Activated naive CD4-positive, alpha-beta T cell treated with anti-CD3 and anti-CD28 coated beads for 36 hours (primary cell): ENCODE data around the gene TMEM35B. TPM values are rescaled to one million over a fixed set of nuclear protein-coding genes. Genes with fewer than 3 reads are reported as not detected.
"Not testable (repeated sequence)": the region's sequence is repeated elsewhere in the genome, so short reads cannot be mapped to it uniquely, and the experiment has no call there.

ENCODE experiments used
- CTCF ChIA-PET: fragments of 350-600 bp; sonication (Branson Sonifier 250); formaldehyde crosslinking; loops from one replicate; lab custom pipeline; 2021; ENCODE audit warnings: antibody characterized with exemption; lab: Charles Lee
- DNase-seq: peaks from one replicate; pipeline ENCODE4 v3.0.0-alpha.2; 2020
- H3K27ac Mint-ChIP-seq: one replicate; pipeline ENCODE4 v1.8.0; 2021; ENCODE audit warnings: mild to moderate bottlenecking, mixed read lengths
- H3K27me3 Mint-ChIP-seq: one replicate; pipeline ENCODE4 v1.8.0; 2021; ENCODE audit warnings: low read depth, mixed read lengths
- H3K36me3 Mint-ChIP-seq: one replicate; pipeline ENCODE4 v1.8.0; 2021; ENCODE audit warnings: low read depth, mixed read lengths
- H3K4me1 Mint-ChIP-seq: one replicate; pipeline ENCODE4 v1.8.0; 2021; ENCODE audit warnings: low read depth, mixed read lengths
- H3K4me3 Mint-ChIP-seq: one replicate; pipeline ENCODE4 v1.8.0; 2021; ENCODE audit warnings: mild to moderate bottlenecking, moderate library complexity, mixed read lengths
- H3K9me3 Mint-ChIP-seq: one replicate; pipeline ENCODE4 v1.8.0; 2021; ENCODE audit warnings: mixed read lengths
- intact Hi-C: fragments of 100-400 bp; cut with micrococcal nuclease; formaldehyde crosslinking; loops from one replicate; pipeline ENCODE4 v1.15.1; 2023
- total RNA-seq, 2 experiments: library from RNA; stranded (reverse); gene quantifications; one replicate each; pipeline ENCODE4 v1.2.3, GENCODE V29; 2021

Gene TMEM35B
- total RNA-seq, 2 experiments from 2014 or later: 18.2 to 19.9 TPM

DNA sequence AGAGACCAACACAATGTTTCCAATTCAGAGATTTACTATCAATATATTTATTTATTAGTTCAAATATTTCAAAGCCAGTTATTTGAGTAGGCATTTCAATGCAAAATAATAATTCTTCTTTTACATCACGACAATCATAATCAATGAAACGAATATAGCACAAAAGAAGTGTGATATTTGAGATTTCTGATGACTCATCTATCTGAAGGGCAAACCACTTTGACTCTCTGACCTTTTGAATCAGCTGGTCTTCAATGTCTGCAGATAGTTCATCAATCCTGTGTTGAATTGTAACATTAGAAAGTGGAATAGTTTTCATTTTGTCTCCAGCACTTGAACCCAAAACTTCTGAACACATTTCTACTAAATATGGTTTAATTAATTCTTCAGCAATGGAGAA lies 3.0 kb upstream of the TMEM35B start:
- Mint-ChIP-seq H3K27me3 (no peaks in the 10 kb centered on the region), H3K9me3 (no peaks in the 10 kb centered on the region), H3K36me3 (peaks cover 4% of the 10 kb centered on the region), H3K27ac (no peak overlapping the region), H3K4me1 (peaks cover 28% of the 10 kb centered on the region), H3K4me3 (no peak overlapping the region)
- intact Hi-C loops: loop anchor here (5.0 kb wide), 2 partner anchors 126 to 204 kb away; partner anchors contain the start of gene SFPQ
- CTCF ChIA-PET: no interaction called here
- no peak for DNase-seq

DNA sequence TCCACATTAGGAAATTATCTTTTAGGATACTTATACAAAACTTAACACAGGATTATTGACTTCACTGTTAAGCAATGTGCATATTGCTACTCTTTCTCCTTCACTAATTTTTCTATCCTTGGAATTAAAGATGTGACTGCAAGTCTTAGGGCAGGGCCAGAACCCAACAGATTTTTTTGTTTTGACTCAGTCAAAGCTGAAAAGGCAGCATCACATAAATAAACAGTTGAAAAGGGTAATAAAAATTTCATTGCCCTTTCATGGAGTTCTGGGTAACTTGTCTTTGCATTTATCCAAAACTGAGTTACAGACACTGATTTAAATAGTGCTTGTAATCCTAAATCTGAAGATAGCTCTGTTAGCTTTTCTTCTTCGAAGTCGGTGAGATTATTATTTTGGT lies 1.9 kb upstream of the TMEM35B start:
- Mint-ChIP-seq H3K4me3 (no peak overlapping the region), H3K27ac (no peak overlapping the region), H3K27me3 (no peaks in the 10 kb centered on the region), H3K9me3 (no peaks in the 10 kb centered on the region), H3K36me3 (peaks cover 6% of the 10 kb centered on the region), H3K4me1 (peaks cover 36% of the 10 kb centered on the region)
- DNase-seq: no peak
- CTCF ChIA-PET: interaction anchor here (1.1 kb wide), 2 partner anchors 44 to 45 kb away, joined by 3 to 5 read pairs; partner anchors contain the start of gene ZMYM6
- intact Hi-C loops: loop anchor here (5.0 kb wide), 2 partner anchors 125 to 205 kb away; partner anchors contain the start of gene SFPQ

DNA sequence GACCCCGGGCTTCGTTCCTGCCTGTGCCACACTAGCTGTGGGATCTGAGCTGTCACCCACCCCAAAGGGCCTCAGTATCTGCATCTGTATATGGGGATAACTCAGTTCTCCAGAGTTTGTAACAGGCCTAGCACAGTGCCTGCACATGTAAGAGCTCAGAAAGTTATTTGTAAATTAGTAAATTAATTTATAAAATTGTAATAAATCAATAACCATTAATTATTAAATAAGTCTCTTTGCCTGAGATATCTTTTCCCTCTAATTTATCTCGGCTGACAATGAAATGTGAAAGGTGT lies 410 bp upstream of the TMEM35B start:
- peak overlapping the region; percentile 90 for H3K27ac Mint-ChIP-seq

GRCh38 chr1:34984435-34984792 lies 733 bp downstream of the TMEM35B start:
- peaks cover 9% of the 10 kb centered on the region for H3K36me3 Mint-ChIP-seq
- H3K4me1 Mint-ChIP-seq: peaks cover 50% of the 10 kb centered on the region
- peak overlapping the region; percentile 93 for H3K27ac Mint-ChIP-seq
- no peaks in the 10 kb centered on the region for H3K9me3 Mint-ChIP-seq
- CTCF ChIA-PET: interaction anchor here (0.6 to 2.1 kb wide), 3 partner anchors 63 to 132 kb away, joined by 4 to 10 read pairs (median 7); no protein-coding TSS in a partner anchor
- no peak for DNase-seq
- H3K4me3 Mint-ChIP-seq: peak overlapping the region; percentile 97
- intact Hi-C loops: loop anchor here (2.0 kb wide), 2 partner anchors 46 to 94 kb away; partner anchors contain the start of genes ZMYM1 and ZMYM6
- H3K27me3 Mint-ChIP-seq: no peaks in the 10 kb centered on the region

More for the DNA sequence above, 410 bp upstream of the TMEM35B start:
- intact Hi-C loops: loop anchor here (2.0 to 5.0 kb wide), 4 partner anchors 45 to 207 kb away; partner anchors contain the start of genes SFPQ, ZMYM1 and ZMYM6
- CTCF ChIA-PET: interaction anchor here (0.9 to 2.1 kb wide), 3 partner anchors 119 to 199 kb away, joined by 3 to 10 read pairs (median 7); no protein-coding TSS in a partner anchor
- H3K27me3 Mint-ChIP-seq, DNase-seq, H3K36me3 Mint-ChIP-seq, H3K9me3 Mint-ChIP-seq: not testable (repeated sequence)
- H3K4me1 Mint-ChIP-seq: peaks cover 47% of the 10 kb centered on the region
- peak overlapping the region; percentile 97 for H3K4me3 Mint-ChIP-seq

GRCh38 chr1:34983700-34984355 lies 1.3 kb downstream of the TMEM35B start:
- CTCF ChIA-PET: interaction anchor here (0.6 to 2.1 kb wide), 2 partner anchors 64 to 117 kb away, joined by 4 to 7 read pairs; no protein-coding TSS in a partner anchor
- Mint-ChIP-seq H3K4me1 (peaks cover 50% of the 10 kb centered on the region), H3K9me3 (no peaks in the 10 kb centered on the region), H3K27me3 (no peaks in the 10 kb centered on the region), H3K4me3 (peak overlapping the region; percentile 97), H3K36me3 (peaks cover 9% of the 10 kb centered on the region), H3K27ac (peak overlapping the region; percentile 93)
- DNase-seq: no peak
- intact Hi-C loops: loop anchor here (2.0 kb wide), 2 partner anchors 47 to 95 kb away; partner anchors contain the start of genes ZMYM1 and ZMYM6

DNA sequence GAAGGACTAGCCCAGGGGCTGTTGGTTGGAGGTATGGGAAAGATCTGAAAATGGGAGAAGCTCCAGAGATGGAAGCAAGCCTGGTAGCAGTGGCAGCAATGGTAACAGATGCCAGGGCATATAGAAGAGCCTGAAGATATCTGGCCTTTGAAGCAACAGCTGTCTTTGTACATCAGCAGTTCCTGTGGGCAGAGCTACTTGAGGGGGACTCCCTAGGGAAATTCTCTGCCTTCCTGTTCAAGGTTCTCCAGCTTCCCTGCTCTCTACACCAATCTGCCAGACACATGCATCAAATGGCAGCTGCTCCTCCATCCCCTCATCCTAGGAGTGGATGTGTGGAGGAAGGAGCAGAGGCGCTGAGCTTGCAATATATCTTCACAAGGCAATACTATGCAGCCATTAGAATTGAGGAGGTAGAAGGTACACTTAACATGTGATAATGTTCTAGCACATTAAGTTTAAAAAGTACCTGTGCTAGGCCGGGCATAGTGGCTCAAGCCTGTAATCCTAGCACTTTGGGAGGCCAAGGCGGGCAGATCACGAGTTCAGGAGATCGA lies 2.2 kb downstream of the TMEM35B start:
- Mint-ChIP-seq H3K9me3 (no peaks in the 10 kb centered on the region), H3K4me3 (peak overlapping the region; percentile 24), H3K27me3 (no peaks in the 10 kb centered on the region), H3K4me1 (peaks cover 54% of the 10 kb centered on the region), H3K27ac (peak overlapping the region; percentile 2), H3K36me3 (peaks cover 13% of the 10 kb centered on the region)
- intact Hi-C loops: no loop called here
- DNase-seq: no peak
- CTCF ChIA-PET: interaction anchor here (0.5 kb wide), 1 partner anchor 22 kb away, joined by 4 read pairs; no protein-coding TSS in a partner anchor

GRCh38 chr1:34980715-34981114 lies 4.4 kb downstream of the TMEM35B start:
- Mint-ChIP-seq H3K4me3 (no peak overlapping the region), H3K27ac (peak overlapping the region; percentile 36)
- CTCF ChIA-PET: no interaction called here

DNA sequence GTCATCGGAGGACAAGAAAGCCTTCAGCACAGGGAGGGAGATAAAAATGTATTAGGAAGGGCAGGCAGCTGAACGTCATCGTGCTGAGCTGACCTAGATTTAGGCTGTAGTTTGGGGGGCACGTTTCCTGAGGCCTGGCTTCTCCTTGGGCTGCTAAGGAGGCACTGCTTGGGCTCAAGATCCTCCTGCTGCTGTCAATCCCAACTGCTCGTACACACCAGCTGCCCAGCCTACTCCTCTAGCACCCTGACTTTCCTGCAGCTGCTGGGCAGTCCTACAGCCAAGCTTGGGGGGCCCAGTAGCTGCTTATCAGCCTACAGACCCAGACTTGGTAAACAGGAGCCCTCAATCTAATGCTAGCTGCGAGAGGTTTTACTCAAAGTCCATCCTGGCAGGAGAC lies 6.2 kb downstream of the TMEM35B start:
- intact Hi-C loops: no loop called here
- Mint-ChIP-seq H3K9me3 (peaks cover 2% of the 10 kb centered on the region), H3K4me3 (no peak overlapping the region), H3K4me1 (peaks cover 37% of the 10 kb centered on the region), H3K36me3 (peaks cover 25% of the 10 kb centered on the region), H3K27ac (no peak overlapping the region), H3K27me3 (no peaks in the 10 kb centered on the region)
- no peak for DNase-seq
- CTCF ChIA-PET: interaction anchor here (0.9 kb wide), 1 partner anchor 127 kb away, joined by 3 read pairs; no protein-coding TSS in a partner anchor

More at GRCh38 chr1:34980715-34981114, 4.4 kb downstream of the TMEM35B start:
- Mint-ChIP-seq H3K36me3 (peaks cover 24% of the 10 kb centered on the region), H3K9me3 (peaks cover 2% of the 10 kb centered on the region), H3K27me3 (no peaks in the 10 kb centered on the region), H3K4me1 (peaks cover 44% of the 10 kb centered on the region)
- DNase-seq: no peak
- intact Hi-C loops: no loop called here

DNA sequence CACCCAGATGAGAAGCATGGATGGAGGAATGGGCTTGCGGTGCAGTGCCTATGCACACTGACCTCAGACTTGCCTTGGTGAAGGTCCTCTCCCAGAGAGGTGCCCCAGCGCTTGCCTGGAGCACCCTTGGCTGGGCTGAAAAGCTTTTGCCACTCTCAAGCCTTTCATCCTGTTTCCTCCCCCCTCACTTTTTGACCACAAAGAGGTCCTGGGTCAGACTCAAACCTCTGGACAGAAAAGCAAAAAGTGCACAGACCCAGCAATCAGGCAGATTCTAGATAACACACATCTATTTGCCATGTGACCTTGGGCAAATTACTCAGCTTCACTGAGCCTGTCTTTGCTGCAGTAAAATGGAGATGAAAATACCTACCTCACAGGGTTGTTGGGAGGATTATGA lies 7.3 kb downstream of the TMEM35B start:
- DNase-seq: no peak
- H3K36me3 Mint-ChIP-seq: peaks cover 23% of the 10 kb centered on the region
- no peak overlapping the region for H3K27ac Mint-ChIP-seq
- no peaks in the 10 kb centered on the region for H3K27me3 Mint-ChIP-seq
- peaks cover 29% of the 10 kb centered on the region for H3K4me1 Mint-ChIP-seq
- intact Hi-C loops: no loop called here
- no peak overlapping the region for H3K4me3 Mint-ChIP-seq
- CTCF ChIA-PET: interaction anchor here (1.2 kb wide), 1 partner anchor 125 kb away, joined by 3 read pairs; no protein-coding TSS in a partner anchor
- peaks cover 2% of the 10 kb centered on the region for H3K9me3 Mint-ChIP-seq

- intact Hi-C loops: no loop called here
- Mint-ChIP-seq H3K4me3 (no peak overlapping the region), H3K9me3 (peaks cover 2% of the 10 kb centered on the region), H3K36me3 (peaks cover 23% of the 10 kb centered on the region), H3K4me1 (peaks cover 24% of the 10 kb centered on the region), H3K27ac (no peak overlapping the region), H3K27me3 (no peaks in the 10 kb centered on the region)
- CTCF ChIA-PET: no interaction called here
- no peak for DNase-seq
Observed at GRCh38 chr1:34977210-34977471, 8.0 kb downstream of the TMEM35B start.

GRCh38 chr1:34976384-34977209 lies 8.6 kb downstream of the TMEM35B start:
- peaks cover 2% of the 10 kb centered on the region for H3K9me3 Mint-ChIP-seq
- no peak overlapping the region for H3K27ac Mint-ChIP-seq
- intact Hi-C loops: no loop called here
- CTCF ChIA-PET: no interaction called here
- no peak overlapping the region for H3K4me3 Mint-ChIP-seq
- peaks cover 20% of the 10 kb centered on the region for H3K4me1 Mint-ChIP-seq
- no peaks in the 10 kb centered on the region for H3K27me3 Mint-ChIP-seq
- H3K36me3 Mint-ChIP-seq: peaks cover 19% of the 10 kb centered on the region
- no peak for DNase-seq

- Mint-ChIP-seq H3K4me1 (peaks cover 15% of the 10 kb centered on the region), H3K27me3 (no peaks in the 10 kb centered on the region), H3K36me3 (peaks cover 19% of the 10 kb centered on the region), H3K9me3 (peaks cover 2% of the 10 kb centered on the region), H3K27ac (peak overlapping the region; percentile 32), H3K4me3 (no peak overlapping the region)
- CTCF ChIA-PET: interaction anchor here (0.5 kb wide), 1 partner anchor 15 kb away, joined by 3 read pairs; no protein-coding TSS in a partner anchor
- intact Hi-C loops: no loop called here
- DNase-seq: no peak
Observed at GRCh38 chr1:34975771-34976170, 9.4 kb downstream of the TMEM35B start.
